HEK293 (cell line): ENCODE measurements around the gene OR2V2.

Source experiments
- BCL11A ChIP-seq: fragments of 450-650 bp; formaldehyde crosslinking; IDR thresholded peaks from 2 replicates; pipeline ENCODE4 v1.5.1; 2016; ENCODE audit warnings: low read depth, missing biosample characterization, missing genetic modification characterization
- IKZF3 ChIP-seq: fragments of 450-650 bp; IDR thresholded peaks from 2 replicates; pipeline ENCODE4 v1.5.0; 2018; ENCODE audit warnings: missing biosample characterization, mild to moderate bottlenecking, missing genetic modification characterization, moderate library complexity
- KLF16 ChIP-seq: fragments of 450-650 bp; formaldehyde crosslinking; IDR thresholded peaks from 2 replicates; pipeline ENCODE4 v1.5.1; 2017; ENCODE audit warnings: missing biosample characterization, missing genetic modification characterization
- KLF7 ChIP-seq: fragments of 450-650 bp; formaldehyde crosslinking; IDR thresholded peaks from 2 replicates; pipeline ENCODE4 v1.5.1; 2016; ENCODE audit warnings: missing biosample characterization, missing genetic modification characterization, borderline replicate concordance
- SALL2 ChIP-seq: fragments of 450-650 bp; formaldehyde crosslinking; IDR thresholded peaks from 2 replicates; pipeline ENCODE4 v1.5.0; 2017; ENCODE audit warnings: missing biosample characterization, mild to moderate bottlenecking, missing genetic modification characterization, borderline replicate concordance
- ZBTB20 ChIP-seq: fragments of 450-650 bp; formaldehyde crosslinking; IDR thresholded peaks from 2 replicates; pipeline ENCODE4 v1.5.1; 2016; ENCODE audit warnings: missing biosample characterization, missing genetic modification characterization
- ZNF157 ChIP-seq: fragments of 450-650 bp; formaldehyde crosslinking; IDR thresholded peaks from 2 replicates; pipeline ENCODE4 v1.5.1; 2016; ENCODE audit warnings: missing biosample characterization, missing genetic modification characterization
- ZNF19 ChIP-seq: fragments of 450-650 bp; formaldehyde crosslinking; IDR thresholded peaks from 2 replicates; pipeline ENCODE4; 2016; ENCODE audit warnings: missing biosample characterization, missing genetic modification characterization, low read depth
- ZNF211 ChIP-seq: fragments of 450-650 bp; formaldehyde crosslinking; IDR thresholded peaks from 2 replicates; pipeline ENCODE4 v1.5.1; 2016; ENCODE audit warnings: low read depth, missing biosample characterization, missing genetic modification characterization
- ZNF266 ChIP-seq: fragments of 450-650 bp; formaldehyde crosslinking; IDR thresholded peaks from 2 replicates; pipeline ENCODE4 v1.5.1; 2016; ENCODE audit warnings: missing biosample characterization, missing genetic modification characterization, low read depth
- ZNF274 ChIP-seq, 2 experiments: fragments of 200-500 bp in 1 of 2; fragments of 450-650 bp in 1 of 2; sonication (Bioruptor generic) in 1 of 2; formaldehyde crosslinking in 1 of 2; IDR thresholded peaks; 2 replicates each; pipeline versions ENCODE4 v1.5.1 to v1.6.1; 2014 to 2016; ENCODE audit warnings: borderline replicate concordance in 1 of 2, inconsistent platforms in 1 of 2, low read length in 1 of 2, missing biosample characterization in 1 of 2, missing genetic modification characterization in 1 of 2
- ZNF280C ChIP-seq: fragments of 450-650 bp; formaldehyde crosslinking; IDR thresholded peaks from 2 replicates; pipeline ENCODE4 v1.5.1; 2016; ENCODE audit warnings: missing biosample characterization, missing genetic modification characterization
- ZNF426 ChIP-seq: fragments of 450-650 bp; formaldehyde crosslinking; IDR thresholded peaks from 2 replicates; pipeline ENCODE4 v1.5.1; 2017; ENCODE audit warnings: missing biosample characterization, missing genetic modification characterization, mild to moderate bottlenecking, inconsistent platforms, moderate library complexity
- ZNF48 ChIP-seq: fragments of 450-650 bp; formaldehyde crosslinking; IDR thresholded peaks from 2 replicates; pipeline ENCODE4 v1.5.1; 2016; ENCODE audit warnings: missing biosample characterization, missing genetic modification characterization
- ZNF596 ChIP-seq: fragments of 450-650 bp; IDR thresholded peaks from 2 replicates; pipeline ENCODE4 v1.5.0; 2018; ENCODE audit warnings: missing biosample characterization, mild to moderate bottlenecking, missing genetic modification characterization, moderate library complexity
- ZNF626 ChIP-seq: fragments of 450-650 bp; sonication (Bioruptor Pico); formaldehyde crosslinking; IDR thresholded peaks from 2 replicates; pipeline ENCODE4 v1.5.1; 2018; ENCODE audit warnings: missing biosample characterization, missing genetic modification characterization, inconsistent platforms
- ZNF629 ChIP-seq: fragments of 450-650 bp; formaldehyde crosslinking; IDR thresholded peaks from 2 replicates; pipeline ENCODE4 v1.5.1; 2017; ENCODE audit warnings: missing biosample characterization, missing genetic modification characterization
- ZNF670 ChIP-seq: fragments of 450-650 bp; formaldehyde crosslinking; IDR thresholded peaks from 2 replicates; pipeline ENCODE4 v1.5.1; 2016; ENCODE audit warnings: missing biosample characterization, missing genetic modification characterization, low read depth
- ZNF777 ChIP-seq: fragments of 450-650 bp; formaldehyde crosslinking; IDR thresholded peaks from 2 replicates; pipeline ENCODE4 v1.5.1; 2017; ENCODE audit warnings: missing biosample characterization, missing genetic modification characterization, borderline replicate concordance
- ZNF830 ChIP-seq: fragments of 450-650 bp; IDR thresholded peaks from 2 replicates; pipeline ENCODE4 v1.5.0; 2018; ENCODE audit warnings: missing biosample characterization, missing genetic modification characterization, low read depth, mild to moderate bottlenecking, moderate library complexity
- ZNF837 ChIP-seq: fragments of 450-650 bp; formaldehyde crosslinking; IDR thresholded peaks from 2 replicates; pipeline ENCODE4 v1.5.1; 2016; ENCODE audit warnings: missing biosample characterization, missing genetic modification characterization
- TF ChIP-seq, protein P1 (sequence below): fragments of 450-650 bp; formaldehyde crosslinking; optimal IDR thresholded peaks from 2 replicates; pipeline ENCODE3; 2016; ENCODE audit warnings: missing biosample characterization, mild to moderate bottlenecking, missing genetic modification characterization
- TF ChIP-seq, protein P2 (sequence below): fragments of 450-650 bp; formaldehyde crosslinking; IDR thresholded peaks from 2 replicates; pipeline ENCODE4 v1.5.1; 2016; ENCODE audit warnings: missing biosample characterization, missing genetic modification characterization
- TF ChIP-seq, protein P3 (sequence below): fragments of 450-650 bp; formaldehyde crosslinking; IDR thresholded peaks from 2 replicates; pipeline ENCODE4 v1.5.1; 2016; ENCODE audit warnings: missing biosample characterization, missing genetic modification characterization
- TF ChIP-seq, protein P4 (sequence below): fragments of 450-650 bp; formaldehyde crosslinking; IDR thresholded peaks from 2 replicates; pipeline ENCODE4 v1.5.1; 2016; ENCODE audit warnings: missing biosample characterization, missing genetic modification characterization

OR2V2 gene

DNA sequence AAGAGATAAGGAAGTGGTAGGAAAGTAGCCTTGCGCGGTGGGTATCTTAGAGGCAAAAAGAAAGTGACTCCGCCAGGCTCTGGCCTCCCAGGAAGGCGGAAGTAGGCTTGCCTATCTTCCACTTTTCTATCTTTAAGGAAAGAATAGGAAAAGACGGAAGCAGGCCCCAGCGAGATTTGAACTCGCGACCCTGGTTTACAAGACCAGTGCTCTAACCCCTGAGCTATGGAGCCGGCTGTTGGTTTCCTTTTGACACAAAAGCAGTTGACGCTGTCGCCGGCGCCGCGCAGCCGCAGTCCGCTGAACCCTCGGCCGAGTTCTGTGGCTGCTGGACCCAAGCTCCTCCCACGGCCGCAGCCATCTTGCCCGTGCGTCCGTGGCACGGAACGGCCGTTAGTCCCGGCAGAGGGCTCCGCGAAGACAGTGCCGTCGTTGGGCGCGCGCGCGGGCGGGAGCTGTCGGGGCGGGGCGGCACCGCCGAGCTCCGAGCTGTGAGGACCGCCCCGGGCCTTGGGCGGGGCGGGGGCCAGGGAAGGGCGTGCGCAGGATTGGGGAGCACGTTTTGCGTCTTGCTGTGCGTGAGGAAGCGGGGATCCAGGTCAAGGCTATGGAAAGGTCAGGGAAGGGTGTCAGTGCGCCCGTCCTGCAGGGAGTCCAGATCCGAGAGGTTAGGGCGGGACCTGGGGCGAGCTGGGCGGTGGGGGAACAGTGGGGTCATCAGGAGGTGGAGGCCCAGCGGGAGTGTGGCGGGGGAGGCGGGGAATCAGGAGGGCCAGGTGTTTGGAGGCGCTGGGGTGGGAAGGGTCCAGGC is 44.3 kb downstream of the OR2V2 start (continued):
- TF ChIP-seq ZNF837 (tag by site-specific recombination) (no peak), ZNF629 (peak; percentile 73), ZNF280C (tag by site-specific recombination) (no peak), ZNF48 (tag by site-specific recombination) (no peak), ZNF211 (no peak), ZNF596 (tag by site-specific recombination) (no peak), ZNF426 (no peak), ZNF157 (tag by site-specific recombination) (no peak), KLF16 (tag by site-specific recombination) (no peak), ZNF626 (no peak), ZNF830 (no peak), SALL2 (tag by site-specific recombination) (no peak), ZBTB20 (tag by site-specific recombination) (peak; percentile 70), BCL11A (tag by site-specific recombination) (peak; percentile 34; the same call in 1 of the 2 replicates), ZNF19 (tag by site-specific recombination) (no peak), ZNF266 (no peak), ZNF777 (no peak), ZNF670 (no peak), KLF7 (tag by site-specific recombination) (0 out of 2 replicates have a peak, but pooled peaks have one; percentile 64), IKZF3 (tag by site-specific recombination) (peak; percentile 95), ZNF274 (IDR thresholded peaks at IDR 0.05; ENCODE audit: low read length) (no peak), ZNF274 (tag by site-specific recombination; IDR thresholded peaks at IDR 0.05; ENCODE audit: borderline replicate concordance) (no peak)
- TF ChIP-seq, protein P1, sequence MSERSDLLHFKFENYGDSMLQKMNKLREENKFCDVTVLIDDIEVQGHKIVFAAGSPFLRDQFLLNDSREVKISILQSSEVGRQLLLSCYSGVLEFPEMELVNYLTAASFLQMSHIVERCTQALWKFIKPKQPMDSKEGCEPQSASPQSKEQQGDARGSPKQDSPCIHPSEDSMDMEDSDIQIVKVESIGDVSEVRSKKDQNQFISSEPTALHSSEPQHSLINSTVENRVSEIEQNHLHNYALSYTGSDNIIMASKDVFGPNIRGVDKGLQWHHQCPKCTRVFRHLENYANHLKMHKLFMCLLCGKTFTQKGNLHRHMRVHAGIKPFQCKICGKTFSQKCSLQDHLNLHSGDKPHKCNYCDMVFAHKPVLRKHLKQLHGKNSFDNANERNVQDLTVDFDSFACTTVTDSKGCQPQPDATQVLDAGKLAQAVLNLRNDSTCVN (tag by site-specific recombination): peak; percentile 68
- TF ChIP-seq, protein P2, sequence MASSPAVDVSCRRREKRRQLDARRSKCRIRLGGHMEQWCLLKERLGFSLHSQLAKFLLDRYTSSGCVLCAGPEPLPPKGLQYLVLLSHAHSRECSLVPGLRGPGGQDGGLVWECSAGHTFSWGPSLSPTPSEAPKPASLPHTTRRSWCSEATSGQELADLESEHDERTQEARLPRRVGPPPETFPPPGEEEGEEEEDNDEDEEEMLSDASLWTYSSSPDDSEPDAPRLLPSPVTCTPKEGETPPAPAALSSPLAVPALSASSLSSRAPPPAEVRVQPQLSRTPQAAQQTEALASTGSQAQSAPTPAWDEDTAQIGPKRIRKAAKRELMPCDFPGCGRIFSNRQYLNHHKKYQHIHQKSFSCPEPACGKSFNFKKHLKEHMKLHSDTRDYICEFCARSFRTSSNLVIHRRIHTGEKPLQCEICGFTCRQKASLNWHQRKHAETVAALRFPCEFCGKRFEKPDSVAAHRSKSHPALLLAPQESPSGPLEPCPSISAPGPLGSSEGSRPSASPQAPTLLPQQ: peak; percentile 50
- TF ChIP-seq, protein P3, sequence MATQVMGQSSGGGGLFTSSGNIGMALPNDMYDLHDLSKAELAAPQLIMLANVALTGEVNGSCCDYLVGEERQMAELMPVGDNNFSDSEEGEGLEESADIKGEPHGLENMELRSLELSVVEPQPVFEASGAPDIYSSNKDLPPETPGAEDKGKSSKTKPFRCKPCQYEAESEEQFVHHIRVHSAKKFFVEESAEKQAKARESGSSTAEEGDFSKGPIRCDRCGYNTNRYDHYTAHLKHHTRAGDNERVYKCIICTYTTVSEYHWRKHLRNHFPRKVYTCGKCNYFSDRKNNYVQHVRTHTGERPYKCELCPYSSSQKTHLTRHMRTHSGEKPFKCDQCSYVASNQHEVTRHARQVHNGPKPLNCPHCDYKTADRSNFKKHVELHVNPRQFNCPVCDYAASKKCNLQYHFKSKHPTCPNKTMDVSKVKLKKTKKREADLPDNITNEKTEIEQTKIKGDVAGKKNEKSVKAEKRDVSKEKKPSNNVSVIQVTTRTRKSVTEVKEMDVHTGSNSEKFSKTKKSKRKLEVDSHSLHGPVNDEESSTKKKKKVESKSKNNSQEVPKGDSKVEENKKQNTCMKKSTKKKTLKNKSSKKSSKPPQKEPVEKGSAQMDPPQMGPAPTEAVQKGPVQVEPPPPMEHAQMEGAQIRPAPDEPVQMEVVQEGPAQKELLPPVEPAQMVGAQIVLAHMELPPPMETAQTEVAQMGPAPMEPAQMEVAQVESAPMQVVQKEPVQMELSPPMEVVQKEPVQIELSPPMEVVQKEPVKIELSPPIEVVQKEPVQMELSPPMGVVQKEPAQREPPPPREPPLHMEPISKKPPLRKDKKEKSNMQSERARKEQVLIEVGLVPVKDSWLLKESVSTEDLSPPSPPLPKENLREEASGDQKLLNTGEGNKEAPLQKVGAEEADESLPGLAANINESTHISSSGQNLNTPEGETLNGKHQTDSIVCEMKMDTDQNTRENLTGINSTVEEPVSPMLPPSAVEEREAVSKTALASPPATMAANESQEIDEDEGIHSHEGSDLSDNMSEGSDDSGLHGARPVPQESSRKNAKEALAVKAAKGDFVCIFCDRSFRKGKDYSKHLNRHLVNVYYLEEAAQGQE: no peak; the same call in 1 of the 2 replicates
- TF ChIP-seq, protein P4, sequence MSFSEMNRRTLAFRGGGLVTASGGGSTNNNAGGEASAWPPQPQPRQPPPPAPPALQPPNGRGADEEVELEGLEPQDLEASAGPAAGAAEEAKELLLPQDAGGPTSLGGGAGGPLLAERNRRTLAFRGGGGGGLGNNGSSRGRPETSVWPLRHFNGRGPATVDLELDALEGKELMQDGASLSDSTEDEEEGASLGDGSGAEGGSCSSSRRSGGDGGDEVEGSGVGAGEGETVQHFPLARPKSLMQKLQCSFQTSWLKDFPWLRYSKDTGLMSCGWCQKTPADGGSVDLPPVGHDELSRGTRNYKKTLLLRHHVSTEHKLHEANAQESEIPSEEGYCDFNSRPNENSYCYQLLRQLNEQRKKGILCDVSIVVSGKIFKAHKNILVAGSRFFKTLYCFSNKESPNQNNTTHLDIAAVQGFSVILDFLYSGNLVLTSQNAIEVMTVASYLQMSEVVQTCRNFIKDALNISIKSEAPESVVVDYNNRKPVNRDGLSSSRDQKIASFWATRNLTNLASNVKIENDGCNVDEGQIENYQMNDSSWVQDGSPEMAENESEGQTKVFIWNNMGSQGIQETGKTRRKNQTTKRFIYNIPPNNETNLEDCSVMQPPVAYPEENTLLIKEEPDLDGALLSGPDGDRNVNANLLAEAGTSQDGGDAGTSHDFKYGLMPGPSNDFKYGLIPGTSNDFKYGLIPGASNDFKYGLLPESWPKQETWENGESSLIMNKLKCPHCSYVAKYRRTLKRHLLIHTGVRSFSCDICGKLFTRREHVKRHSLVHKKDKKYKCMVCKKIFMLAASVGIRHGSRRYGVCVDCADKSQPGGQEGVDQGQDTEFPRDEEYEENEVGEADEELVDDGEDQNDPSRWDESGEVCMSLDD (tag by site-specific recombination): no peak
